ENCODE data around the gene SUGP1. TPM values are rescaled to one million over a fixed set of nuclear protein-coding genes. Genes with fewer than 3 reads are reported as not detected.

SUGP1 gene
- total RNA-seq, 2 experiments from 2014 or later: 34.6 to 61.4 TPM

GRCh38 chr19:19355606-19356139 lies 35.4 kb upstream of the SUGP1 start:
- Histone ChIP-seq H3K9me2 (ENCODE audit: insufficient read depth, low read length) (no peaks in the 10 kb centered on the region), H3K27ac (ENCODE audit: low read depth, low read length, poor library complexity, severe bottlenecking) (no peak overlapping the region), H3K4me3 (ENCODE audit: low read depth, low read length, poor library complexity, severe bottlenecking) (no peak overlapping the region), H3K36me3 (ENCODE audit: insufficient read depth, low read length) (peaks cover 65% of the 10 kb centered on the region), H3K9me3 (ENCODE audit: low read length) (no peaks in the 10 kb centered on the region), H2AFZ (ENCODE audit: low read length) (no peak overlapping the region), H3K79me2 (ENCODE audit: insufficient read depth, low read depth, low read length) (no peaks in the 10 kb centered on the region), H3K4me1 (ENCODE audit: insufficient read depth, low read length, poor library complexity, severe bottlenecking) (peaks cover under 1% of the 10 kb centered on the region), H3K4me2 (ENCODE audit: low read length) (no peak overlapping the region), H4K20me1 (ENCODE audit: insufficient read depth, low read length) (no peaks in the 10 kb centered on the region)
- no TSS peak for BruUV-seq (replicated peaks)
- intact Hi-C loops (cut with micrococcal nuclease; ENCODE audit: unreplicated experiment): no loop called here
- DNase-seq (ENCODE audit: low spot score): no peak
- CTCF ChIA-PET (ENCODE audit: unreplicated experiment): no interaction called here
- TF ChIP-seq EZH2phosphoT487 (IDR thresholded peaks at IDR 0.05; ENCODE audit: borderline replicate concordance, low read depth, low read length): no peak
- TF ChIP-seq CTCF (conservative IDR thresholded peaks at IDR 0.05; ENCODE audit: low read length): no peak
- POLR2A ChIA-PET: no interaction called here

GRCh38 chr19:19354932-19355331 lies 34.6 kb upstream of the SUGP1 start:
- H3K79me2 ChIP-seq (ENCODE audit: insufficient read depth, low read depth, low read length): no peaks in the 10 kb centered on the region
- H3K4me3 ChIP-seq (ENCODE audit: low read depth, low read length, poor library complexity, severe bottlenecking): no peak overlapping the region
- TF ChIP-seq CTCF (conservative IDR thresholded peaks at IDR 0.05; ENCODE audit: low read length) (no peak), EZH2phosphoT487 (IDR thresholded peaks at IDR 0.05; ENCODE audit: borderline replicate concordance, low read depth, low read length) (no peak)
- H4K20me1 ChIP-seq (ENCODE audit: insufficient read depth, low read length): no peaks in the 10 kb centered on the region
- BruUV-seq (replicated peaks): no TSS peak
- H3K9me2 ChIP-seq (ENCODE audit: insufficient read depth, low read length): no peaks in the 10 kb centered on the region
- H2AFZ ChIP-seq (ENCODE audit: low read length): no peak overlapping the region
- DNase-seq (ENCODE audit: low spot score): no peak
- no peak overlapping the region for H3K4me2 ChIP-seq (ENCODE audit: low read length)
- no peaks in the 10 kb centered on the region for H3K4me1 ChIP-seq (ENCODE audit: insufficient read depth, low read length, poor library complexity, severe bottlenecking)
- intact Hi-C loops (cut with micrococcal nuclease; ENCODE audit: unreplicated experiment): no loop called here
- H3K27ac ChIP-seq (ENCODE audit: low read depth, low read length, poor library complexity, severe bottlenecking): no peak overlapping the region
- CTCF ChIA-PET (ENCODE audit: unreplicated experiment): no interaction called here
- H3K9me3 ChIP-seq (ENCODE audit: low read length): no peaks in the 10 kb centered on the region
- POLR2A ChIA-PET: no interaction called here
- peaks cover 66% of the 10 kb centered on the region for H3K36me3 ChIP-seq (ENCODE audit: insufficient read depth, low read length)

GRCh38 chr19:19354007-19354406 lies 33.7 kb upstream of the SUGP1 start:
- DNase-seq (ENCODE audit: low spot score): no peak
- Histone ChIP-seq H2AFZ (ENCODE audit: low read length) (no peak overlapping the region), H4K20me1 (ENCODE audit: insufficient read depth, low read length) (no peaks in the 10 kb centered on the region), H3K4me2 (ENCODE audit: low read length) (no peak overlapping the region), H3K27ac (ENCODE audit: low read depth, low read length, poor library complexity, severe bottlenecking) (no peak overlapping the region), H3K4me3 (ENCODE audit: low read depth, low read length, poor library complexity, severe bottlenecking) (no peak overlapping the region), H3K79me2 (ENCODE audit: insufficient read depth, low read depth, low read length) (no peaks in the 10 kb centered on the region), H3K9me2 (ENCODE audit: insufficient read depth, low read length) (no peaks in the 10 kb centered on the region), H3K4me1 (ENCODE audit: insufficient read depth, low read length, poor library complexity, severe bottlenecking) (no peaks in the 10 kb centered on the region), H3K9me3 (ENCODE audit: low read length) (no peaks in the 10 kb centered on the region), H3K36me3 (ENCODE audit: insufficient read depth, low read length) (peaks cover 74% of the 10 kb centered on the region)
- TF ChIP-seq CTCF (conservative IDR thresholded peaks at IDR 0.05; ENCODE audit: low read length) (no peak), EZH2phosphoT487 (IDR thresholded peaks at IDR 0.05; ENCODE audit: borderline replicate concordance, low read depth, low read length) (no peak)
- ChIA-PET POLR2A (no interaction called here), CTCF (ENCODE audit: unreplicated experiment) (no interaction called here)
- intact Hi-C loops (cut with micrococcal nuclease; ENCODE audit: unreplicated experiment): no loop called here
- no TSS peak for BruUV-seq (replicated peaks)

All from OCI-LY7 (cell line).